ENCODE results near the gene THAP10. TPM values are rescaled to one million over a fixed set of nuclear protein-coding genes. Genes with fewer than 3 reads are reported as not detected.
A peak's percentile ranks its signal among the peaks of the same experiment; 100 is the strongest.

THAP10 gene
- total RNA-seq, 1 donor from 2014 or later = 1.7 TPM

GRCh38 chr15:70917955-70918354 is 25.7 kb upstream of the THAP10 start:
- no peak for DNase-seq (ENCODE audit: extremely low spot score, unreplicated experiment)
- Mint-ChIP-seq H3K9me3 (ENCODE audit: unreplicated experiment) (no peaks in the 10 kb centered on the region), H3K27me3 (ENCODE audit: unreplicated experiment) (no peaks in the 10 kb centered on the region), H3K36me3 (ENCODE audit: unreplicated experiment) (peaks cover 10% of the 10 kb centered on the region), H3K4me3 (ENCODE audit: unreplicated experiment) (no peak overlapping the region), H3K27ac (ENCODE audit: unreplicated experiment) (no peak overlapping the region), H3K4me1 (ENCODE audit: unreplicated experiment) (no peaks in the 10 kb centered on the region)
- no peak for TF ChIP-seq CTCF (IDR thresholded peaks at IDR 0.05)

- Mint-ChIP-seq H3K27me3 (ENCODE audit: unreplicated experiment) (no peaks in the 10 kb centered on the region), H3K9me3 (ENCODE audit: unreplicated experiment) (no peaks in the 10 kb centered on the region), H3K36me3 (ENCODE audit: unreplicated experiment) (peaks cover 13% of the 10 kb centered on the region), H3K4me1 (ENCODE audit: unreplicated experiment) (peaks cover 2% of the 10 kb centered on the region), H3K4me3 (ENCODE audit: unreplicated experiment) (no peak overlapping the region), H3K27ac (ENCODE audit: unreplicated experiment) (no peak overlapping the region)
- TF ChIP-seq CTCF (IDR thresholded peaks at IDR 0.05) = no peak
- DNase-seq (ENCODE audit: extremely low spot score, unreplicated experiment) = no peak
Observed at GRCh38 chr15:70916531-70916930, 24.3 kb upstream of the THAP10 start.

GRCh38 chr15:70912187-70912586 is 20.0 kb upstream of the THAP10 start:
- Mint-ChIP-seq H3K27me3 (ENCODE audit: unreplicated experiment) (no peaks in the 10 kb centered on the region), H3K9me3 (ENCODE audit: unreplicated experiment) (peaks cover 12% of the 10 kb centered on the region), H3K4me3 (ENCODE audit: unreplicated experiment) (no peak overlapping the region), H3K27ac (ENCODE audit: unreplicated experiment) (no peak overlapping the region), H3K4me1 (ENCODE audit: unreplicated experiment) (peaks cover 2% of the 10 kb centered on the region), H3K36me3 (ENCODE audit: unreplicated experiment) (peaks cover 36% of the 10 kb centered on the region)
- TF ChIP-seq CTCF (IDR thresholded peaks at IDR 0.05) = no peak
- no peak for DNase-seq (ENCODE audit: extremely low spot score, unreplicated experiment)

GRCh38 chr15:70910958-70911357 is 18.7 kb upstream of the THAP10 start:
- Mint-ChIP-seq H3K9me3 (ENCODE audit: unreplicated experiment) (peaks cover 14% of the 10 kb centered on the region), H3K27ac (ENCODE audit: unreplicated experiment) (no peak overlapping the region), H3K36me3 (ENCODE audit: unreplicated experiment) (peaks cover 45% of the 10 kb centered on the region), H3K27me3 (ENCODE audit: unreplicated experiment) (no peaks in the 10 kb centered on the region), H3K4me1 (ENCODE audit: unreplicated experiment) (peaks cover 9% of the 10 kb centered on the region), H3K4me3 (ENCODE audit: unreplicated experiment) (no peak overlapping the region)
- no peak for TF ChIP-seq CTCF (IDR thresholded peaks at IDR 0.05)
- DNase-seq (ENCODE audit: extremely low spot score, unreplicated experiment) = no peak

GRCh38 chr15:70907784-70908471 is 15.7 kb upstream of the THAP10 start:
- H3K9me3 Mint-ChIP-seq (ENCODE audit: unreplicated experiment) = peaks cover 14% of the 10 kb centered on the region
- H3K36me3 Mint-ChIP-seq (ENCODE audit: unreplicated experiment) = peaks cover 53% of the 10 kb centered on the region
- no peak overlapping the region for H3K4me3 Mint-ChIP-seq (ENCODE audit: unreplicated experiment)
- H3K4me1 Mint-ChIP-seq (ENCODE audit: unreplicated experiment) = peaks cover 9% of the 10 kb centered on the region
- H3K27me3 Mint-ChIP-seq (ENCODE audit: unreplicated experiment) = no peaks in the 10 kb centered on the region
- no peak for DNase-seq (ENCODE audit: extremely low spot score, unreplicated experiment)
- TF ChIP-seq CTCF (IDR thresholded peaks at IDR 0.05) = peak; percentile 26
- no peak overlapping the region for H3K27ac Mint-ChIP-seq (ENCODE audit: unreplicated experiment)
